CD14-positive monocyte (primary cell): ENCODE data around the gene SH2D1B. TPM values are rescaled to one million over a fixed set of nuclear protein-coding genes. Genes with fewer than 3 reads are reported as not detected.
"Not testable (repeated sequence)": the region's sequence is repeated elsewhere in the genome, so short reads cannot be mapped to it uniquely, and the experiment has no call there.

Experiments used
- DNase-seq, 3 donors: peaks; one replicate each; pipeline ENCODE4 v3.0.0-alpha.2; 2011 to 2022
- H2AFZ ChIP-seq: 2 replicates; pipeline ENCODE4 v1.6.0; 2012; ENCODE audit warnings: mild to moderate bottlenecking, low read depth, low read length, inconsistent platforms; ENCODE audit not compliant: insufficient read depth, poor library complexity, severe bottlenecking
- H3K27ac ChIP-seq, 2 donors: 1 replicate in 1 of 2; 2 replicates in 1 of 2; pipeline ENCODE4 v1.5.1; 2012 to 2013; ENCODE audit warnings: low read length in 2 of 2, control low read depth in 1 of 2, inconsistent platforms in 1 of 2, low read depth in 1 of 2, mild to moderate bottlenecking in 1 of 2
- H3K27me3 ChIP-seq, 2 donors: one replicate each; pipeline versions ENCODE4 v1.6.0 to v1.6.1; 2011 to 2013; ENCODE audit warnings: low read length in 2 of 2; ENCODE audit not compliant: control insufficient read depth in 2 of 2, insufficient read depth in 2 of 2
- H3K36me3 ChIP-seq, 2 donors: replicated peaks in 1 of 2; 1 replicate in 1 of 2; 2 replicates in 1 of 2; pipeline versions ENCODE4 v1.5.1 to v1.6.1; 2012 to 2013; ENCODE audit warnings: low read length in 2 of 2, control low read depth in 1 of 2, inconsistent platforms in 1 of 2, mild to moderate bottlenecking in 1 of 2; ENCODE audit not compliant: insufficient read depth in 2 of 2, control insufficient read depth in 1 of 2
- H3K4me1 ChIP-seq, 2 donors: 1 replicate in 1 of 2; 2 replicates in 1 of 2; pipeline versions ENCODE4 v1.5.1 to v1.6.1; 2012 to 2013; ENCODE audit warnings: low read length in 2 of 2, control low read depth in 1 of 2, inconsistent platforms in 1 of 2, mild to moderate bottlenecking in 1 of 2, moderate library complexity in 1 of 2; ENCODE audit not compliant: insufficient read depth in 2 of 2, control insufficient read depth in 1 of 2
- H3K4me2 ChIP-seq: replicated peaks from 2 replicates; pipeline ENCODE3; 2012; ENCODE audit warnings: low read length, moderate library complexity, mild to moderate bottlenecking; ENCODE audit not compliant: poor library complexity, severe bottlenecking; ENCODE audit errors: extremely low read depth
- H3K4me3 ChIP-seq, 3 experiments: fragments of 200-600 bp in 1 of 3; sonication (generic) in 1 of 3; replicated peaks in 1 of 3; 1 replicate in 2 of 3; 2 replicates in 1 of 3; pipeline ENCODE4 v1.5.1; 2011 to 2013; ENCODE audit warnings: low read length in 3 of 3, mild to moderate bottlenecking in 3 of 3, control low read depth in 2 of 3, low read depth in 2 of 3, inconsistent platforms in 1 of 3, moderate library complexity in 1 of 3
- H3K79me2 ChIP-seq: 2 replicates; pipeline ENCODE4 v1.6.0; 2012; ENCODE audit warnings: mild to moderate bottlenecking, control low read depth, inconsistent platforms, low read length, moderate library complexity; ENCODE audit not compliant: insufficient read depth
- H3K9ac ChIP-seq: 2 replicates; pipeline ENCODE4 v1.6.0; 2017; ENCODE audit warnings: low read length, mild to moderate bottlenecking; ENCODE audit not compliant: insufficient read depth, poor library complexity, severe bottlenecking
- H3K9me3 ChIP-seq, 2 donors: replicated peaks in 1 of 2; 1 replicate in 1 of 2; 2 replicates in 1 of 2; pipeline versions ENCODE4 v1.5.1 to v1.6.1; 2012 to 2013; ENCODE audit warnings: low read length in 2 of 2, control low read depth in 1 of 2; ENCODE audit not compliant: control insufficient read depth in 1 of 2, insufficient read depth in 1 of 2
- H4K20me1 ChIP-seq: 2 replicates; pipeline ENCODE4 v1.6.0; 2012; ENCODE audit warnings: mild to moderate bottlenecking, low read length, control low read depth, moderate library complexity; ENCODE audit not compliant: insufficient read depth
- H3K27ac Mint-ChIP-seq, 7 donors: one replicate each; pipeline ENCODE4 v1.8.0; 2020; ENCODE audit warnings: mild to moderate bottlenecking in 7 of 7, mixed read lengths in 7 of 7, moderate library complexity in 6 of 7, inconsistent platforms in 2 of 7
- H3K27me3 Mint-ChIP-seq, 3 donors: one replicate each; pipeline ENCODE4 v1.8.0; 2021 to 2022; ENCODE audit warnings: low read depth in 3 of 3, mild to moderate bottlenecking in 3 of 3, mixed read lengths in 3 of 3, moderate library complexity in 3 of 3, inconsistent platforms in 1 of 3
- H3K36me3 Mint-ChIP-seq, 2 donors: one replicate each; pipeline ENCODE4 v1.8.0; 2020; ENCODE audit warnings: mixed read lengths in 2 of 2, inconsistent platforms in 1 of 2, mild to moderate bottlenecking in 1 of 2
- H3K4me1 Mint-ChIP-seq: one replicate; pipeline ENCODE4 v1.8.0; 2020; ENCODE audit warnings: mild to moderate bottlenecking, mixed read lengths
- H3K4me3 Mint-ChIP-seq, 2 donors: one replicate each; pipeline ENCODE4 v1.8.0; 2020; ENCODE audit warnings: mild to moderate bottlenecking in 2 of 2, mixed read lengths in 2 of 2, moderate library complexity in 1 of 2
- H3K9me3 Mint-ChIP-seq, 7 donors: one replicate each; pipeline ENCODE4 v1.8.0; 2020 to 2022; ENCODE audit warnings: mixed read lengths in 7 of 7, mild to moderate bottlenecking in 6 of 7, moderate library complexity in 6 of 7, inconsistent platforms in 2 of 7
- CTCF ChIP-seq: fragments of 200-600 bp; IDR thresholded peaks from one replicate; pipeline ENCODE4 v1.8.0; 2022; ENCODE audit warnings: antibody characterized with exemption, mild to moderate bottlenecking
- WGBS: methylation state at CpG from one replicate; pipeline ENCODE4 v1.1.5; 2013; ENCODE audit warnings: missing lambda C conversion rate; ENCODE audit not compliant: insufficient coverage; 5-methylcytosine and 5-hydroxymethylcytosine counted together
- intact Hi-C, 2 donors: fragments of 100-400 bp; cut with micrococcal nuclease; formaldehyde crosslinking; loops; one replicate each; pipeline versions ENCODE4 v1.15.0 to v1.15.1; 2023
- polyA plus RNA-seq, 3 donors: library from polyadenylated mRNA; depleted of rRNA in 1 of 3; unstranded in 2 of 3; stranded (reverse) in 1 of 3; fragments of 300-500 nt in 2 of 3; fragments of >200 nt in 1 of 3; fragmentation: Illumina TruSeq in 2 of 3; gene quantifications; 1 replicate in 2 of 3; 2 replicates in 1 of 3; pipeline ENCODE4 v1.2.3, GENCODE V29; 2012 to 2021

SH2D1B gene
- polyA plus RNA-seq, 3 donors: 0.88 to 2.9 (median 1.7) TPM

DNA sequence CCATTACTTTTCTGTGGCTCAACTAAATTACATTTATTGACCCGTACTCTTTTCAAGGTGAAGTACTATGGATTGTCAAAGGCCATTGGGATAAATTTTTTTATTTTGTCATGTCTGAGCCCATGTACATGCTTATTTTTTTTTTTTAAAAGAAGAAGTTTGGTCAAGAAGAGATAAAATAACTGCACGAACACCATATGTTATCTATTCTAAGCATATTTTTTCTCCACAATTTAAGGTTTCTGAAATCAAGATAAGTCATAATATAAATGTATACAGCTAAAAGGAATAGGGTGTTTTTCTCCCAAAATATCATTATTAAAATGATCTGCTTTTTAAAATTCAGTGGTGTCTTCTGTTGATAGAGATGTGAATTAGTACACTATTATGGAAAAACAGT is 35.0 kb upstream of the SH2D1B start:
- Mint-ChIP-seq H3K27ac (no peak overlapping the region), H3K36me3 (no peaks in the 10 kb centered on the region), H3K9me3 (peaks cover 2 to 14% (median 6%) of the 10 kb centered on the region in 7 donors), H3K27me3 (peaks cover 2 to 14% (median 7%) of the 10 kb centered on the region in 3 donors), H3K4me1 (peaks cover 19% of the 10 kb centered on the region), H3K4me3 (no peak overlapping the region)
- no CpG with 5 or more reads among the region's 2 CpGs for WGBS
- Histone ChIP-seq H3K27ac (no peak overlapping the region), H3K4me1 (peaks cover 18 to 23% of the 10 kb centered on the region in 2 donors), H3K9me3 (peaks cover 0 to 2% of the 10 kb centered on the region in 2 donors), H3K9ac (no peak overlapping the region), H3K36me3 (no peaks in the 10 kb centered on the region), H3K79me2 (no peaks in the 10 kb centered on the region), H3K4me3 (no peak overlapping the region), H2AFZ (no peak overlapping the region), H3K27me3 (no peaks in the 10 kb centered on the region), H3K4me2 (no peak overlapping the region), H4K20me1 (no peaks in the 10 kb centered on the region)
- no peak for DNase-seq
- intact Hi-C loops: no loop called here
- TF ChIP-seq CTCF: no peak

DNA sequence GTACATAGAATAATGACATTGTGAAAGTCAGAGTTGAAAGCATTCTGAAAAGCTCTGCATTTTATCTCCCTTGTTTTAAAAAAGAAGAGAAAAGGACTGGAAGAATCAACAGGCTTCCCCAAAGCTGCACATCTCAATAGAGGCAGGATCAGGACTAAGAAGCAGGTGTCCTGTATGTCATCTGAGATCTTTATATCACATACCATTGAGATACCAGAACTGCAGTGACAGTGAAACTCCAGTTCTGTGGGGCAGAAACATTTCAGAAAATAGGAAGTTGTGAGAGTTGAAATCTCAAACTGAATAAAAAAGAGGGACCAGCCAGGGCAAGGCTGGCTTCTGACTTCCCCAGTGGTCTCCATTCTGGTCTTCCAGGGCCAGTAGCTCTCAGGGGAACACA is 33.0 kb upstream of the SH2D1B start:
- Histone ChIP-seq H3K27ac (peak overlapping the region; percentile 15 to 75), H3K27me3 (peaks cover 0 to 6% of the 10 kb centered on the region in 2 donors), H3K79me2 (no peaks in the 10 kb centered on the region), H3K4me3 (peak overlapping the region in 1 of 3 experiments; percentile 28), H3K4me2 (peak overlapping the region; percentile 3), H3K9me3 (peaks cover 0 to 2% of the 10 kb centered on the region in 2 donors), H2AFZ (peak overlapping the region; percentile 19), H3K9ac (no peak overlapping the region), H3K36me3 (no peaks in the 10 kb centered on the region), H3K4me1 (peaks cover 18 to 23% of the 10 kb centered on the region in 2 donors), H4K20me1 (no peaks in the 10 kb centered on the region)
- no peaks in the 10 kb centered on the region for H3K36me3 Mint-ChIP-seq
- H3K27ac Mint-ChIP-seq: peak overlapping the region in 5 of 7 donors; percentile 0 to 87 (median 48)
- H3K9me3 Mint-ChIP-seq: peaks cover 0 to 14% (median 4%) of the 10 kb centered on the region in 7 donors
- intact Hi-C loops: no loop called here
- peaks cover 8 to 20% (median 16%) of the 10 kb centered on the region in 3 donors for H3K27me3 Mint-ChIP-seq
- TF ChIP-seq CTCF: no peak
- H3K4me3 Mint-ChIP-seq: peak overlapping the region in 1 of 2 donors; percentile 27
- peaks cover 19% of the 10 kb centered on the region for H3K4me1 Mint-ChIP-seq
- DNase-seq: peak in 1 of 3 donors; percentile 13

DNA sequence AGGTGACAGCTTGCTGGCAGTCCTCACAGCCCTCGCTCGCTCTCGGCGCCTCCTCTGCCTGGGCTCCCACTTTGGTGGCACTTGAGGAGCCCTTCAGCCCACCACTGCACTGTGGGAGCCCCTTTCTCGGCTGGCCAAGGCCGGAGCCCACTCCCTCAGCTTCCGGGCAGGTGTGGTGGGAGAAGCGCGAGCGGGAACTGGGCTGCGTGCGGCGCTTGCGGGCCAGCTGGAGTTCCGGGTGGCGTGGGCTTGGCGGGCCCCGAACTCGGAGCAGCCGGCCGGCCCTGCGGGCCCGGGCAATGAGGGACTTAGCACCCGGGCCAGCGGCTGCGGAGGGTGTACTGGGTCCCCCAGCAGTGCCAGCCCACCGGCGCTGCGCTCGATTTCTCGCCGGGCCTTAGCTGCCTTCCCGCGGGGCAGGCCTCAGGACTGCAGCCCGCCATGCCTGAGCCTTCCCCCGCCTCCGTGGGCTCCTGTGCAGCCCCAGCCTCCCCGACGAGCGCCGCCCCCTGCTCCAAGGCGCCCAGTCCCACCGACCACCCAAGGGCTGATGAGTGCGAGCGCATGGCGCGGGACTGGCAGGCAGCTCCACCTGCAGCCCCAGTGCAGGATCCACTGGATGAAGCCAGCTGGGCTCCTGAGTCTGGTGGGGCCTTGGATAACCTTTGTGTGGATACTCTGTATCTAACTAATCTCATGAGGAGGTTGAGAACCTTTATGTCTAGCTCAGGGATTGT is 21.2 kb upstream of the SH2D1B start:
- H3K9me3 ChIP-seq, H3K27me3 Mint-ChIP-seq, H3K9ac ChIP-seq, H3K79me2 ChIP-seq, H3K36me3 ChIP-seq, H3K27me3 ChIP-seq, DNase-seq, H3K4me1 ChIP-seq, H3K36me3 Mint-ChIP-seq, H4K20me1 ChIP-seq, H3K4me1 Mint-ChIP-seq, H3K4me3 Mint-ChIP-seq, H3K27ac Mint-ChIP-seq, H2AFZ ChIP-seq, H3K4me3 ChIP-seq, H3K27ac ChIP-seq, intact Hi-C loops, H3K4me2 ChIP-seq: not testable (repeated sequence)
- peaks cover 0 to 11% (median 0%) of the 10 kb centered on the region in 7 donors for H3K9me3 Mint-ChIP-seq
- 96% methylated on average over 25 of the region's 47 CpGs for WGBS
